HepG2 (cell line): Measurements from ENCODE around the gene TADA2B. TPM values are rescaled to one million over a fixed set of nuclear protein-coding genes. Genes with fewer than 3 reads are reported as not detected.

Experiments
- AGO1 ChIP-seq: fragments of 200-400 bp; formaldehyde crosslinking; IDR thresholded peaks from 2 replicates; pipeline ENCODE4 v1.6.1; 2017; ENCODE audit warnings: mild to moderate bottlenecking, low read depth, low read length, moderate library complexity; ENCODE audit not compliant: poor library complexity, severe bottlenecking
- BCL6 ChIP-seq: IDR thresholded peaks from 2 replicates; pipeline ENCODE4 v1.6.1; 2016; ENCODE audit warnings: missing genetic modification reagents, missing compliant biosample characterization
- CBFB ChIP-seq: sonication (generic); formaldehyde crosslinking; IDR thresholded peaks from 2 replicates; pipeline ENCODE4 v1.4.0; 2020; ENCODE audit warnings: missing genetic modification reagents
- KMT2A ChIP-seq: sonication (generic); formaldehyde crosslinking; IDR thresholded peaks from 2 replicates; pipeline ENCODE4 v1.4.0; 2020; ENCODE audit warnings: missing genetic modification reagents
- SCMH1 ChIP-seq: sonication (generic); formaldehyde crosslinking; IDR thresholded peaks from 2 replicates; pipeline ENCODE4 v1.9.0; 2021; ENCODE audit warnings: missing genetic modification reagents, mild to moderate bottlenecking, borderline replicate concordance
- SIN3A ChIP-seq: IDR thresholded peaks from 2 replicates; pipeline ENCODE4 v1.6.1; 2011; ENCODE audit warnings: low read depth, mild to moderate bottlenecking, control low read depth, low read length, borderline replicate concordance
- SRSF4 ChIP-seq: fragments of 200-400 bp; formaldehyde crosslinking; IDR thresholded peaks from one replicate; pipeline ENCODE4 v1.6.1; 2018; ENCODE audit warnings: mild to moderate bottlenecking, low read depth, low read length, moderate library complexity; ENCODE audit not compliant: poor library complexity, severe bottlenecking
- TP53 ChIP-seq: sonication (generic); formaldehyde crosslinking; conservative IDR thresholded peaks from 2 replicates; pipeline ENCODE4 v1.4.0; 2020; ENCODE audit warnings: missing genetic modification reagents
- YY1 ChIP-seq: IDR thresholded peaks from 2 replicates; pipeline ENCODE4 v1.6.1; 2011; ENCODE audit warnings: low read length, low read depth, moderate library complexity, mild to moderate bottlenecking; ENCODE audit not compliant: insufficient read depth, insufficient replicate concordance
- ZFP41 ChIP-seq: sonication (generic); formaldehyde crosslinking; IDR thresholded peaks from 2 replicates; pipeline ENCODE4 v1.4.0; 2020; ENCODE audit warnings: mild to moderate bottlenecking, missing genetic modification reagents, borderline replicate concordance
- ZNF224 ChIP-seq: sonication (generic); formaldehyde crosslinking; IDR thresholded peaks from 2 replicates; pipeline ENCODE4 v1.5.0; 2020; ENCODE audit warnings: mild to moderate bottlenecking, missing genetic modification reagents
- ZNF484 ChIP-seq: sonication (generic); formaldehyde crosslinking; IDR thresholded peaks from 2 replicates; pipeline ENCODE4 v1.5.1; 2020; ENCODE audit warnings: mild to moderate bottlenecking, low read depth, missing genetic modification reagents, borderline replicate concordance
- ZNF674 ChIP-seq: sonication (generic); formaldehyde crosslinking; IDR thresholded peaks from 2 replicates; pipeline ENCODE4 v1.5.0; 2020; ENCODE audit warnings: low read depth, mild to moderate bottlenecking, missing genetic modification reagents
- ZNF75D ChIP-seq: sonication (generic); formaldehyde crosslinking; IDR thresholded peaks from 2 replicates; pipeline ENCODE4 v1.8.1; 2023; ENCODE audit warnings: missing genetic modification reagents, mild to moderate bottlenecking, borderline replicate concordance
- polyA plus RNA-seq, 8 experiments: library from polyadenylated mRNA; depleted of rRNA in 3 of 8; stranded (reverse) in 7 of 8; unstranded in 1 of 8; fragments of >200 nt; fragmentation: Illumina TruSeq in 4 of 8; extraction: Trizol in 4 of 8; gene quantifications; 2 replicates each; pipeline versions ENCODE4 v1.2.1 to v1.2.3, GENCODE V29; 2011 to 2016; ENCODE audit warnings: low read depth in 4 of 8, missing spikeins in 1 of 8, mixed read lengths in 1 of 8; ENCODE audit not compliant: insufficient read depth in 1 of 8
- total RNA-seq, 5 experiments: library from RNA; depleted of rRNA; stranded (reverse); fragments of >200 nt; fragmentation: Illumina TruSeq; extraction: Trizol; gene quantifications; 2 replicates each; pipeline ENCODE4 v1.2.3, GENCODE V29; 2016; ENCODE audit warnings: low read depth in 1 of 5
- TF ChIP-seq, protein P1 (sequence below): sonication (generic); IDR thresholded peaks from 2 replicates; pipeline ENCODE4 v1.6.1; 2016; ENCODE audit warnings: low read depth, borderline replicate concordance
- TF ChIP-seq, protein P2 (sequence below): sonication (generic); formaldehyde crosslinking; IDR thresholded peaks from 2 replicates; pipeline ENCODE4 v1.5.1; 2020; ENCODE audit warnings: mild to moderate bottlenecking, missing genetic modification reagents
- TF ChIP-seq, protein P3 (sequence below): sonication (generic); formaldehyde crosslinking; IDR thresholded peaks from 2 replicates; pipeline ENCODE4 v1.4.0; 2020; ENCODE audit warnings: missing genetic modification reagents

The TADA2B gene
- total and polyA plus RNA-seq, 2 of the 13 experiments (the other 11 are each of a cell fraction or from before 2014, with no cell fraction given), result 4.6 to 8.9 TPM

DNA sequence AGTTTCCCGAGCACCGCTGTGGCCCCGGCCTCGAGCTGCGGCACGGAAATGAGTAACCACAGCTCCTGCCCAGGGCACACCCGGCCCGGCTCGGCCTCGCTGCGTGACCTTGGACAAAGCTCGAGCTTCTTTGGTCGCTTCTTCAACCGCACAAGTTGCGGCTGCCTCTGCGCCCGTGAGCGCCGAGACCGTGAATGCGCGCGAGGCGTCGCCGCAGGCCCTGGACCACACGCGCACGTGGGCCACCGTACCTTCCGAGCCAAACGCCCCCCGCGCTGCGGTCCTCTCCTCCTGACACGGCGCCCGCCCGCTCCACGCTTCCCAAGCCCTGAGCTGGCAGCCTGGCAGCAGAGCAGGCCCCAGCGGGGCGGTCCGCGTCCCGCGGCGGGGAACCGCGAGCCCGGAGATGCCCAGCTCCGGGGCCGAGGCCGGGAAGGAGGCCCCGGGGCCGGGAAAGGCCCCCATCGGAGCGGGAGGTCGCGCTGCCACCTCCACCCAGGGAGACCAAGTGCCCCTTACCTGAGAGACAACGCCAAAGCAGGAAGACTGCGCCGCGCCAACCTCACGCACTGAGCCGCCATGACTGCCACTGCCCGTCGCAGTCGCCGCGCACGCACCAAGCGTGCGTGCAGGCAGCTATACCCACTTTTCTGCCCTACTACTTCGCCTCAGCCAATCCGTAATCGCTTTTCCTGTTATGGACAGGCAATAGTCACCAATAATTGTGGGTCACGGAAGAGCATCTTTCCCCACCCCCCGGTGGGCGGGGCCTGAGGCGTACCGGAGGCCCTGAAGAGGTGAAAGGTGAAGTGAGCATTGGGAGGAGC, 24.5 kb downstream of the TADA2B start, which contains the start of gene GRPEL1 (continued):
- no peak for TF ChIP-seq ZNF75D (CRISPR knock-in tag)
- TF ChIP-seq, protein P1, sequence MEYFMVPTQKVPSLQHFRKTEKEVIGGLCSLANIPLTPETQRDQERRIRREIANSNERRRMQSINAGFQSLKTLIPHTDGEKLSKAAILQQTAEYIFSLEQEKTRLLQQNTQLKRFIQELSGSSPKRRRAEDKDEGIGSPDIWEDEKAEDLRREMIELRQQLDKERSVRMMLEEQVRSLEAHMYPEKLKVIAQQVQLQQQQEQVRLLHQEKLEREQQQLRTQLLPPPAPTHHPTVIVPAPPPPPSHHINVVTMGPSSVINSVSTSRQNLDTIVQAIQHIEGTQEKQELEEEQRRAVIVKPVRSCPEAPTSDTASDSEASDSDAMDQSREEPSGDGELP, result no peak
- TF ChIP-seq ZNF224 (CRISPR knock-in tag), result peak; percentile 89; the same call in 1 of the 2 replicates
- TF ChIP-seq BCL6, result peak; percentile 9; the same call in 1 of the 2 replicates
- TF ChIP-seq ZNF674 (CRISPR knock-in tag), result 0 out of 2 replicates have a peak, but pooled peaks have one; percentile 21
- peak; percentile 52 for TF ChIP-seq AGO1
- TF ChIP-seq SRSF4, result no peak
- peak; percentile 56; the same call in 1 of the 2 replicates for TF ChIP-seq CBFB
- TF ChIP-seq, protein P2, sequence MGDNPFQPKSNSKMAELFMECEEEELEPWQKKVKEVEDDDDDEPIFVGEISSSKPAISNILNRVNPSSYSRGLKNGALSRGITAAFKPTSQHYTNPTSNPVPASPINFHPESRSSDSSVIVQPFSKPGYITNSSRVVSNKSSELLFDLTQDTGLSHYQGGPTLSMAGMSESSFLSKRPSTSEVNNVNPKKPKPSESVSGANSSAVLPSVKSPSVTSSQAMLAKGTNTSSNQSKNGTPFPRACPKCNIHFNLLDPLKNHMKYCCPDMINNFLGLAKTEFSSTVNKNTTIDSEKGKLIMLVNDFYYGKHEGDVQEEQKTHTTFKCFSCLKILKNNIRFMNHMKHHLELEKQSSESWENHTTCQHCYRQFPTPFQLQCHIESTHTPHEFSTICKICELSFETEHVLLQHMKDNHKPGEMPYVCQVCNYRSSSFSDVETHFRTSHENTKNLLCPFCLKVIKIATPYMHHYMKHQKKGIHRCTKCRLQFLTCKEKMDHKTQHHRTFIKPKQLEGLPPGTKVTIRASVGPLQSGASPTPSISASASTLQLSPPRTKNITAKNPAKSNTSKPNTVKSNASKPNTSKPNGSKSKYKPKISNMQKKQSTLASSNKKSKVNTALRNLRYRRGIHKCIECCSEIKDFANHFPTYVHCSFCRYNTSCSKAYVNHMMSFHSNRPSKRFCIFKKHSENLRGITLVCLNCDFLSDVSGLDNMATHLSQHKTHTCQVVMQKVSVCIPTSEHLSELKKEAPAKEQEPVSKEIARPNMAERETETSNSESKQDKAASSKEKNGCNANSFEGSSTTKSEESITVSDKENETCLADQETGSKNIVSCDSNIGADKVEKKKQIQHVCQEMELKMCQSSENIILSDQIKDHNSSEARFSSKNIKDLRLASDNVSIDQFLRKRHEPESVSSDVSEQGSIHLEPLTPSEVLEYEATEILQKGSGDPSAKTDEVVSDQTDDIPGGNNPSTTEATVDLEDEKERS, result no peak
- no peak for TF ChIP-seq SCMH1
- TF ChIP-seq KMT2A (CRISPR knock-in tag), result peak; percentile 73; the same call in 1 of the 2 replicates
- 0 out of 2 replicates have a peak, but pooled peaks have one; percentile 18 for TF ChIP-seq ZFP41 (CRISPR knock-in tag)
- peak; percentile 89 for TF ChIP-seq YY1
- no peak for TF ChIP-seq TP53 (CRISPR knock-in tag)
- TF ChIP-seq, protein P3, sequence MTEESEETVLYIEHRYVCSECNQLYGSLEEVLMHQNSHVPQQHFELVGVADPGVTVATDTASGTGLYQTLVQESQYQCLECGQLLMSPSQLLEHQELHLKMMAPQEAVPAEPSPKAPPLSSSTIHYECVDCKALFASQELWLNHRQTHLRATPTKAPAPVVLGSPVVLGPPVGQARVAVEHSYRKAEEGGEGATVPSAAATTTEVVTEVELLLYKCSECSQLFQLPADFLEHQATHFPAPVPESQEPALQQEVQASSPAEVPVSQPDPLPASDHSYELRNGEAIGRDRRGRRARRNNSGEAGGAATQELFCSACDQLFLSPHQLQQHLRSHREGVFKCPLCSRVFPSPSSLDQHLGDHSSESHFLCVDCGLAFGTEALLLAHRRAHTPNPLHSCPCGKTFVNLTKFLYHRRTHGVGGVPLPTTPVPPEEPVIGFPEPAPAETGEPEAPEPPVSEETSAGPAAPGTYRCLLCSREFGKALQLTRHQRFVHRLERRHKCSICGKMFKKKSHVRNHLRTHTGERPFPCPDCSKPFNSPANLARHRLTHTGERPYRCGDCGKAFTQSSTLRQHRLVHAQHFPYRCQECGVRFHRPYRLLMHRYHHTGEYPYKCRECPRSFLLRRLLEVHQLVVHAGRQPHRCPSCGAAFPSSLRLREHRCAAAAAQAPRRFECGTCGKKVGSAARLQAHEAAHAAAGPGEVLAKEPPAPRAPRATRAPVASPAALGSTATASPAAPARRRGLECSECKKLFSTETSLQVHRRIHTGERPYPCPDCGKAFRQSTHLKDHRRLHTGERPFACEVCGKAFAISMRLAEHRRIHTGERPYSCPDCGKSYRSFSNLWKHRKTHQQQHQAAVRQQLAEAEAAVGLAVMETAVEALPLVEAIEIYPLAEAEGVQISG (CRISPR knock-in tag), result 0 out of 2 replicates have a peak, but pooled peaks have one; percentile 27
- no peak for TF ChIP-seq ZNF484 (CRISPR knock-in tag)
- TF ChIP-seq SIN3A, result peak; percentile 71; the same call in 1 of the 2 replicates
